ENCODE measurements around the gene SYT3.
"Not testable (repeated sequence)": the region's sequence is repeated elsewhere in the genome, so short reads cannot be mapped to it uniquely, and the experiment has no call there.

Gene SYT3

GRCh38 chr19:50604264-50605073 is 35.2 kb downstream of the SYT3 start:
- not testable (repeated sequence) for DNase-seq (ENCODE audit: low read depth in 2 of 2)

- DNase-seq (ENCODE audit: low read depth in 2 of 2): no peak
Observed at GRCh38 chr19:50602935-50603334, 36.7 kb downstream of the SYT3 start.

- no peak for DNase-seq (ENCODE audit: low read depth in 2 of 2)
Observed at GRCh38 chr19:50602496-50602895, 37.2 kb downstream of the SYT3 start.

- no peak for DNase-seq (ENCODE audit: low read depth in 2 of 2)
Observed at GRCh38 chr19:50602089-50602422, 37.6 kb downstream of the SYT3 start.

GRCh38 chr19:50601407-50602088 is 38.1 kb downstream of the SYT3 start:
- DNase-seq (ENCODE audit: low read depth in 2 of 2): no peak

- DNase-seq (ENCODE audit: low read depth in 2 of 2): no peak
Observed at GRCh38 chr19:50599427-50599826, 40.3 kb downstream of the SYT3 start.

- DNase-seq (ENCODE audit: low read depth in 2 of 2): no peak
Observed at GRCh38 chr19:50590191-50590590, 49.5 kb downstream of the SYT3 start.

- not testable (repeated sequence) for DNase-seq (ENCODE audit: low read depth in 2 of 2)
Observed at GRCh38 chr19:50581795-50582660, 57.7 kb downstream of the SYT3 start.

GRCh38 chr19:50580970-50581634 is 58.6 kb downstream of the SYT3 start:
- no peak for DNase-seq (ENCODE audit: low read depth in 2 of 2)

GRCh38 chr19:50580240-50580639 is 59.4 kb downstream of the SYT3 start:
- DNase-seq (ENCODE audit: low read depth in 2 of 2): no peak

- not testable (repeated sequence) for DNase-seq (ENCODE audit: low read depth in 2 of 2)
Observed at GRCh38 chr19:50576769-50577168, 62.9 kb downstream of the SYT3 start.

- DNase-seq (ENCODE audit: low read depth in 2 of 2): no peak
Observed at GRCh38 chr19:50573741-50574461, 65.8 kb downstream of the SYT3 start.

Data from activated CD8-positive, alpha-beta memory T cell treated with anti-CD3 and anti-CD28 coated beads for 4 hours (primary cell).